H1 (cell line): ENCODE measurements around the gene HSD17B2. TPM values are rescaled to one million over a fixed set of nuclear protein-coding genes. Genes with fewer than 3 reads are reported as not detected.
A peak's percentile ranks its signal among the peaks of the same experiment; 100 is the strongest.

Experiments
- CTCF ChIA-PET: fragments of 300-600 bp; sonication (Branson Sonifier 250); formaldehyde crosslinking; loops from one replicate; lab custom pipeline; 2021; ENCODE audit not compliant: partially characterized antibody; lab: Charles Lee
- POLR2A ChIA-PET: fragments of 300-600 bp; sonication (Branson Sonifier 250); formaldehyde crosslinking; loops from one replicate; lab custom pipeline; 2021; ENCODE audit warnings: inconsistent platforms; ENCODE audit not compliant: partially characterized antibody; lab: Charles Lee
- DNase-seq, 2 experiments: peaks; one replicate each; pipeline versions ENCODE4 v3.0.0 to v3.0.0-alpha.2; 2010 to 2022; ENCODE audit warnings: low spot score in 2 of 2, low read depth in 1 of 2, mixed read lengths in 1 of 2
- FAIRE-seq: peaks from 2 replicates; lab custom pipeline; 2011; peaks lifted over from hg19 to GRCh38; lab: Jason Lieb, UNC
- H2AFZ ChIP-seq: 2 replicates; pipeline ENCODE4 v1.8.1; 2012; ENCODE audit warnings: low read length, inconsistent platforms
- H2AK5ac ChIP-seq: 2 replicates; pipeline ENCODE4 v1.6.1; 2013; ENCODE audit warnings: low read depth, low read length
- H2BK120ac ChIP-seq: replicated peaks from 2 replicates; pipeline ENCODE3; 2013; ENCODE audit warnings: low read depth, low read length, inconsistent platforms
- H2BK12ac ChIP-seq: 2 replicates; pipeline ENCODE4 v1.6.1; 2013; ENCODE audit warnings: low read depth, low read length
- H2BK15ac ChIP-seq: 2 replicates; pipeline ENCODE4 v1.6.1; 2013; ENCODE audit warnings: low read length
- H2BK20ac ChIP-seq: 2 replicates; pipeline ENCODE4 v1.6.1; 2013; ENCODE audit warnings: low read length
- H2BK5ac ChIP-seq: 2 replicates; pipeline ENCODE4 v1.6.1; 2013; ENCODE audit warnings: low read depth, low read length
- H3K14ac ChIP-seq: 2 replicates; pipeline ENCODE4 v1.6.1; 2013; ENCODE audit warnings: inconsistent platforms; ENCODE audit not compliant: insufficient read length
- H3K18ac ChIP-seq: 2 replicates; pipeline ENCODE4 v1.6.1; 2013; ENCODE audit warnings: low read length; ENCODE audit errors: extremely low read depth
- H3K23ac ChIP-seq: 2 replicates; pipeline ENCODE4 v1.6.1; 2013; ENCODE audit warnings: inconsistent platforms; ENCODE audit not compliant: insufficient read length
- H3K23me2 ChIP-seq: 2 replicates; pipeline ENCODE4 v1.6.1; 2013; ENCODE audit warnings: low read depth, low read length
- H3K27ac ChIP-seq: 2 replicates; pipeline ENCODE4 v1.6.1; 2011; ENCODE audit warnings: low read depth, low read length, inconsistent platforms
- H3K27me3 ChIP-seq, 4 experiments: replicated peaks in 1 of 4; 1 replicate in 1 of 4; 2 replicates in 3 of 4; pipeline versions ENCODE4 v1.6.1 to v1.8.1; 2011 to 2013; ENCODE audit warnings: low read length in 3 of 4, mild to moderate bottlenecking in 3 of 4, inconsistent platforms in 2 of 4, mixed read lengths in 2 of 4, moderate library complexity in 1 of 4; ENCODE audit not compliant: control insufficient read depth in 3 of 4, insufficient read depth in 3 of 4; ENCODE audit errors: extremely low read depth in 1 of 4
- H3K36me3 ChIP-seq, 4 experiments: 2 replicates each; pipeline versions ENCODE4 v1.6.1 to v1.8.1; 2011 to 2013; ENCODE audit warnings: mild to moderate bottlenecking in 4 of 4, low read length in 3 of 4, moderate library complexity in 2 of 4, control low read depth in 1 of 4, inconsistent platforms in 1 of 4; ENCODE audit not compliant: insufficient read depth in 4 of 4, control insufficient read depth in 2 of 4
- H3K4ac ChIP-seq: replicated peaks from 2 replicates; pipeline ENCODE3; 2013; ENCODE audit warnings: low read length, low read depth, mixed read lengths, inconsistent platforms; ENCODE audit not compliant: insufficient read length
- H3K4me1 ChIP-seq, 4 experiments: replicated peaks in 1 of 4; 1 replicate in 1 of 4; 2 replicates in 3 of 4; pipeline versions ENCODE4 v1.6.1 to v1.8.1; 2011 to 2013; ENCODE audit warnings: low read length in 3 of 4, inconsistent platforms in 2 of 4, mixed read lengths in 1 of 4; ENCODE audit not compliant: insufficient read depth in 4 of 4, control insufficient read depth in 3 of 4
- H3K4me2 ChIP-seq, 2 experiments: 2 replicates each; pipeline versions ENCODE4 v1.6.1 to v1.8.1; 2011 to 2013; ENCODE audit warnings: low read depth in 2 of 2, low read length in 2 of 2, control low read depth in 1 of 2, inconsistent platforms in 1 of 2, mild to moderate bottlenecking in 1 of 2; ENCODE audit not compliant: insufficient read depth in 1 of 2
- H3K4me3 ChIP-seq, 4 experiments: fragments of 200-600, 300-600 bp in 1 of 4; sonication (generic), shearing (Covaris generic), sonication (Bioruptor Twin) in 1 of 4; 2 replicates each; pipeline versions ENCODE4 v1.5.1 to v1.8.1; 2011 to 2016; ENCODE audit warnings: low read length in 4 of 4, low read depth in 3 of 4, control low read depth in 2 of 4, inconsistent platforms in 2 of 4, mild to moderate bottlenecking in 2 of 4, mixed read lengths in 1 of 4, moderate library complexity in 1 of 4; ENCODE audit not compliant: insufficient read depth in 2 of 4; ENCODE audit errors: extremely low read depth in 1 of 4
- H3K56ac ChIP-seq: replicated peaks from 2 replicates; pipeline ENCODE3; 2013; ENCODE audit warnings: low read depth, mild to moderate bottlenecking, mixed read lengths, low read length, inconsistent platforms; ENCODE audit not compliant: insufficient read length
- H3K79me1 ChIP-seq: 2 replicates; pipeline ENCODE4 v1.6.1; 2013; ENCODE audit warnings: low read depth, low read length, control low read depth
- H3K79me2 ChIP-seq, 2 experiments: 2 replicates each; pipeline versions ENCODE4 v1.6.1 to v1.8.1; 2012 to 2013; ENCODE audit warnings: low read length in 2 of 2, mild to moderate bottlenecking in 2 of 2, inconsistent platforms in 1 of 2; ENCODE audit not compliant: insufficient read depth in 2 of 2, control insufficient read depth in 1 of 2
- H3K9ac ChIP-seq, 4 experiments: replicated peaks in 1 of 4; 1 replicate in 1 of 4; 2 replicates in 3 of 4; pipeline versions ENCODE4 v1.6.1 to v1.8.1; 2011 to 2013; ENCODE audit warnings: low read depth in 3 of 4, low read length in 3 of 4, control low read depth in 2 of 4, mild to moderate bottlenecking in 2 of 4, moderate library complexity in 2 of 4, inconsistent platforms in 1 of 4; ENCODE audit errors: extremely low read depth in 1 of 4
- H3K9me3 ChIP-seq, 2 experiments: 2 replicates each; pipeline versions ENCODE4 v1.6.1 to v1.8.1; 2012 to 2013; ENCODE audit warnings: mild to moderate bottlenecking in 2 of 2, moderate library complexity in 2 of 2, control low read depth in 1 of 2, inconsistent platforms in 1 of 2, low read depth in 1 of 2, low read length in 1 of 2, mixed read lengths in 1 of 2; ENCODE audit not compliant: insufficient read depth in 2 of 2
- H4K20me1 ChIP-seq, 2 experiments: replicated peaks in 1 of 2; 2 replicates each; pipeline versions ENCODE3 to v1.8.1; 2011 to 2013; ENCODE audit warnings: inconsistent platforms in 2 of 2, low read length in 2 of 2, mild to moderate bottlenecking in 1 of 2; ENCODE audit not compliant: insufficient read depth in 2 of 2, control insufficient read depth in 1 of 2
- H4K5ac ChIP-seq: 2 replicates; pipeline ENCODE4 v1.6.1; 2013; ENCODE audit warnings: low read length, low read depth, mixed read lengths, inconsistent platforms; ENCODE audit not compliant: insufficient read length
- H4K8ac ChIP-seq: 2 replicates; pipeline ENCODE4 v1.8.0; 2013; ENCODE audit warnings: mild to moderate bottlenecking, moderate library complexity, low read length, inconsistent platforms; ENCODE audit not compliant: insufficient read depth; ENCODE audit errors: extremely low read depth
- H4K91ac ChIP-seq: replicated peaks from 2 replicates; pipeline ENCODE3; 2013; ENCODE audit warnings: low read length, mixed read lengths, inconsistent platforms; ENCODE audit not compliant: insufficient read length
- BACH1 ChIP-seq: IDR thresholded peaks from 2 replicates; pipeline ENCODE4 v1.6.1; 2012; ENCODE audit warnings: low read length, improper control_type of control experiment
- CBX5 ChIP-seq: fragments of 300-800, 300-1000 bp; sonication (generic); IDR thresholded peaks from 2 replicates; pipeline ENCODE4 v1.7.1; 2016; ENCODE audit warnings: antibody characterized with exemption, low read length, low read depth
- CHD2 ChIP-seq: IDR thresholded peaks from 2 replicates; pipeline ENCODE4 v1.6.1; 2012; ENCODE audit warnings: low read length, improper control_type of control experiment
- CTBP2 ChIP-seq: IDR thresholded peaks from 2 replicates; pipeline ENCODE4 v1.7.0; 2011; ENCODE audit warnings: borderline replicate concordance, mild to moderate bottlenecking, moderate library complexity, mixed read lengths, low read length; ENCODE audit not compliant: insufficient read depth, insufficient read length
- HDAC6 ChIP-seq: IDR thresholded peaks from one replicate; pipeline ENCODE4 v1.7.1; 2012; ENCODE audit warnings: low read depth, mild to moderate bottlenecking, inconsistent platforms, low read length, moderate library complexity
- KDM1A ChIP-seq: fragments of 200-600, 300-600 bp; sonication (generic); IDR thresholded peaks from 2 replicates; pipeline ENCODE4 v1.7.1; 2016; ENCODE audit warnings: mild to moderate bottlenecking, low read length, borderline replicate concordance
- PHF8 ChIP-seq: fragments of 200-600 bp; sonication (generic); conservative IDR thresholded peaks from 2 replicates; pipeline ENCODE4 v1.7.1; 2012; ENCODE audit warnings: low read depth, mild to moderate bottlenecking, inconsistent platforms, low read length, moderate library complexity
- POLR2A ChIP-seq, 2 experiments: IDR thresholded peaks; 1 replicate in 1 of 2; 2 replicates in 1 of 2; pipeline ENCODE4 v1.6.1; 2011; ENCODE audit warnings: low read depth in 2 of 2, low read length in 2 of 2, mild to moderate bottlenecking in 2 of 2; ENCODE audit errors: control extremely low read depth in 1 of 2
- SIRT6 ChIP-seq: IDR thresholded peaks from one replicate; pipeline ENCODE4 v1.7.1; 2012; ENCODE audit warnings: low read length, inconsistent platforms
- SRF ChIP-seq: IDR thresholded peaks from 2 replicates; pipeline ENCODE4 v1.6.1; 2011; ENCODE audit warnings: mild to moderate bottlenecking, low read depth, low read length, moderate library complexity
- TAF7 ChIP-seq: optimal IDR thresholded peaks from 2 replicates; pipeline ENCODE3; 2011; ENCODE audit warnings: low read depth, mild to moderate bottlenecking, inconsistent platforms, low read length, moderate library complexity, borderline replicate concordance
- YY1 ChIP-seq: IDR thresholded peaks from 2 replicates; pipeline ENCODE4 v1.6.1; 2011; ENCODE audit warnings: low read depth, mild to moderate bottlenecking, low read length
- ZNF274 ChIP-seq: IDR thresholded peaks from 2 replicates; pipeline ENCODE4 v1.7.0; 2012; ENCODE audit warnings: low read length, borderline replicate concordance; ENCODE audit errors: extremely low read depth
- WGBS, 2 experiments: shearing (Covaris generic) in 1 of 2; methylation state at CpG; one replicate each; pipeline versions ENCODE4 v1.1.6 to v1.1.7; 2013 to 2015; ENCODE audit warnings: low lambda C conversion rate in 2 of 2, mixed read lengths in 2 of 2, inconsistent platforms in 1 of 2, low coverage in 1 of 2, missing lambda C conversion rate in 1 of 2; ENCODE audit not compliant: insufficient replicate concordance in 2 of 2, insufficient coverage in 1 of 2, insufficient read length in 1 of 2; ENCODE audit errors: extremely low coverage in 1 of 2, missing lambda C conversion rate in 1 of 2; 5-methylcytosine and 5-hydroxymethylcytosine counted together
- polyA plus RNA-seq, 7 experiments: library from polyadenylated mRNA; depleted of rRNA in 3 of 7; stranded (reverse) in 5 of 7; unstranded in 2 of 7; fragments of >200 nt in 5 of 7; fragments of 200-250 nt in 2 of 7; gene quantifications; 1 replicate in 5 of 7; 2 replicates in 1 of 7; 4 replicates in 1 of 7; pipeline versions ENCODE4 v1.2.1 to v1.2.3, GENCODE V29; 2011 to 2013; ENCODE audit warnings: missing spikeins in 2 of 7, mixed read lengths in 2 of 7
- total RNA-seq: library from RNA; stranded (reverse); fragmentation: NEBNext Ultra II Directional; extraction: Animal tissue kit (Norgen Biotek cat#: 25700); gene quantifications from 2 replicates; pipeline ENCODE4 v1.2.1, GENCODE V29; 2021
- TF ChIP-seq, protein P1 (sequence below): IDR thresholded peaks from 2 replicates; pipeline ENCODE4 v1.6.1; 2012; ENCODE audit warnings: inconsistent platforms

The HSD17B2 gene
- total and polyA plus RNA-seq, 2 of the 8 experiments (the other 6 are each of a cell fraction or from before 2014, with no cell fraction given) = not detected

DNA sequence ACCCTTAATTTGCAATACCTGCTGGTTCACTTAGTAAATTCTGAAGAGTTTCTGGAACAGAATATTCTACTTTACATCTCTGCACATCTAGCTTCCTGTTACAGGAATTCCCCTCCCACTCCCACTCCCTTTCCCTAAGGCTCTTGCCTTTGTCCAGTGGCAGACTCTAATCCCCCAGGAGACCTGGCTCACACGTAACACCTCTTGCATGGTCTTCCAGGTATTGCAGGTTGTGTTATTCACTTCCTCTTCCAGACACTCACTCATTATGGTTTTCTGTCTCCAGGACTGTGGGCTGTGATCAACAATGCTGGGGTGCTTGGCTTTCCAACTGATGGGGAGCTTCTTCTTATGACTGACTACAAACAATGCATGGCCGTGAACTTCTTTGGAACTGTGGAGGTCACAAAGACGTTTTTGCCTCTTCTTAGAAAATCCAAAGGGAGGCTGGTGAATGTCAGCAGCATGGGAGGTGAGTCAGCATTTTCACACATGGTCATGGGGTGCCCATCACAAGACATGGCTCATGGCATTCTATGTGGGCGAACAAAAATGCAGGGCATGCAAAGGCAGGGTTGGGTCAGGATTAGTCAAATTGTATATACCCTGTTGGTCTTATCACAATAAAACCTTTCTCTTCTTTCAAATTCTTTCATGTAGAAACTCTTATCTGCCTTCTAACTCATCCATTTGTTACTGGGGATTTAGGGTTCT, 35.8 kb downstream of the HSD17B2 start:
- Histone ChIP-seq H4K20me1 (no peaks in the 10 kb centered on the region), H3K79me1 (no peaks in the 10 kb centered on the region), H3K36me3 (no peaks in the 10 kb centered on the region), H3K9me3 (no peaks in the 10 kb centered on the region), H2BK5ac (no peak overlapping the region), H4K91ac (no peak overlapping the region), H3K4me2 (no peak overlapping the region), H2BK120ac (no peak overlapping the region), H3K27ac (no peak overlapping the region), H4K5ac (no peak overlapping the region), H2AFZ (no peak overlapping the region), H3K14ac (no peak overlapping the region), H3K56ac (no peak overlapping the region), H3K23me2 (no peaks in the 10 kb centered on the region; the same call in 1 of the 2 replicates), H3K79me2 (no peaks in the 10 kb centered on the region), H3K23ac (no peak overlapping the region), H3K27me3 (no peaks in the 10 kb centered on the region), H3K4ac (no peak overlapping the region), H2BK12ac (no peak overlapping the region), H3K4me3 (no peak overlapping the region), H2BK20ac (no peak overlapping the region), H4K8ac (no peak overlapping the region; the same call in 1 of the 2 replicates), H3K18ac (no peak overlapping the region), H2AK5ac (no peak overlapping the region; the same call in 1 of the 2 replicates), H3K9ac (no peak overlapping the region), H3K4me1 (no peaks in the 10 kb centered on the region), H2BK15ac (no peak overlapping the region)
- no peak for FAIRE-seq
- ChIA-PET POLR2A (no interaction called here), CTCF (interaction anchor here (0.7 kb wide), 1 partner anchor 36 kb away, joined by 3 read pairs; no protein-coding TSS in a partner anchor)
- DNase-seq = no peak
- WGBS, 2 experiments = 78% methylated on average over 4 of the region's 4 CpGs; no CpG with 5 or more reads in 1 of the 2 experiments
- no peak for TF ChIP-seq HDAC6
- no peak for TF ChIP-seq SIRT6
- no peak for TF ChIP-seq POLR2A (IDR thresholded peaks at IDR 0.05; ENCODE audit: control extremely low read depth in 1 of 2, low read depth in 2 of 2, low read length in 2 of 2)
- TF ChIP-seq ZNF274 = no peak
- TF ChIP-seq SRF = no peak
- TF ChIP-seq BACH1 = peak; percentile 61
- TF ChIP-seq PHF8 = no peak
- TF ChIP-seq CBX5 = no peak
- TF ChIP-seq KDM1A = no peak
- TF ChIP-seq, protein P1, sequence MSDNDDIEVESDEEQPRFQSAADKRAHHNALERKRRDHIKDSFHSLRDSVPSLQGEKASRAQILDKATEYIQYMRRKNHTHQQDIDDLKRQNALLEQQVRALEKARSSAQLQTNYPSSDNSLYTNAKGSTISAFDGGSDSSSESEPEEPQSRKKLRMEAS = 0 out of 2 replicates have a peak, but pooled peaks have one; percentile 8
- no peak for TF ChIP-seq CHD2
- TF ChIP-seq YY1 = no peak
- no peak for TF ChIP-seq CTBP2
- no peak for TF ChIP-seq TAF7
